DOHH2 (cell line): ENCODE results near the gene SLC38A4.

Source experiments
- EZH2phosphoT487 ChIP-seq: fragments of 200-600 bp; sonication (generic); IDR thresholded peaks from 2 replicates; pipeline ENCODE4 v1.6.1; 2017; ENCODE audit warnings: borderline replicate concordance, mild to moderate bottlenecking, antibody characterized with exemption, low read length, moderate library complexity, mixed read lengths
- TF ChIP-seq, protein P1 (sequence below): fragments of 200-600 bp; sonication (generic); IDR thresholded peaks from one replicate; pipeline ENCODE4 v1.5.1; 2014; ENCODE audit warnings: antibody characterized with exemption, mild to moderate bottlenecking, low read depth, low read length; ENCODE audit not compliant: poor library complexity, severe bottlenecking

DNA sequence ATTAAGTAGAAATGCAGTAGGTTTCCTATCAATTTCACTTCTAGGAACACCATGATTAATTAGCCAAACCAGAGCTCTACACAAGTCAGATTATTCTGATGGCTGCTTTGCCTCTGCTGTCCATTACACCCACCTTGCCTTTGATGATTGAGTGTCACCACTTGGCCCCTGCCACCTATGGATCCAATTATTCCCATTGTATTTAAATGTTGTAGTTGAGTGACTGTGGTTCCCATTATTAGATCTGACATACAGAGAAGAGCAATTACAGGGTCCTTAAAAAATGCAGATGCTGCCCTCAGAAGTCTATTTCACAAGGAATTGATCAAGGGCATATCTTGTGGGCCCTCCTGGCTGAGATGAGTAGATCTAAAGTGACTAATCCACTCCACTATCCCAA lies 39.5 kb upstream of the SLC38A4 start:
- TF ChIP-seq, protein P1, sequence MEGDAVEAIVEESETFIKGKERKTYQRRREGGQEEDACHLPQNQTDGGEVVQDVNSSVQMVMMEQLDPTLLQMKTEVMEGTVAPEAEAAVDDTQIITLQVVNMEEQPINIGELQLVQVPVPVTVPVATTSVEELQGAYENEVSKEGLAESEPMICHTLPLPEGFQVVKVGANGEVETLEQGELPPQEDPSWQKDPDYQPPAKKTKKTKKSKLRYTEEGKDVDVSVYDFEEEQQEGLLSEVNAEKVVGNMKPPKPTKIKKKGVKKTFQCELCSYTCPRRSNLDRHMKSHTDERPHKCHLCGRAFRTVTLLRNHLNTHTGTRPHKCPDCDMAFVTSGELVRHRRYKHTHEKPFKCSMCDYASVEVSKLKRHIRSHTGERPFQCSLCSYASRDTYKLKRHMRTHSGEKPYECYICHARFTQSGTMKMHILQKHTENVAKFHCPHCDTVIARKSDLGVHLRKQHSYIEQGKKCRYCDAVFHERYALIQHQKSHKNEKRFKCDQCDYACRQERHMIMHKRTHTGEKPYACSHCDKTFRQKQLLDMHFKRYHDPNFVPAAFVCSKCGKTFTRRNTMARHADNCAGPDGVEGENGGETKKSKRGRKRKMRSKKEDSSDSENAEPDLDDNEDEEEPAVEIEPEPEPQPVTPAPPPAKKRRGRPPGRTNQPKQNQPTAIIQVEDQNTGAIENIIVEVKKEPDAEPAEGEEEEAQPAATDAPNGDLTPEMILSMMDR = no peak
- no peak for TF ChIP-seq EZH2phosphoT487
